NCI-H510A (cell line): ENCODE results near the gene ATXN1.
"Not testable (repeated sequence)": the region's sequence is repeated elsewhere in the genome, so short reads cannot be mapped to it uniquely, and the experiment has no call there.

Experiments
- DNase-seq: peaks from one replicate; lab custom pipeline; 2025; lab: John Stamatoyannopoulos, UW

The ATXN1 gene

DNA sequence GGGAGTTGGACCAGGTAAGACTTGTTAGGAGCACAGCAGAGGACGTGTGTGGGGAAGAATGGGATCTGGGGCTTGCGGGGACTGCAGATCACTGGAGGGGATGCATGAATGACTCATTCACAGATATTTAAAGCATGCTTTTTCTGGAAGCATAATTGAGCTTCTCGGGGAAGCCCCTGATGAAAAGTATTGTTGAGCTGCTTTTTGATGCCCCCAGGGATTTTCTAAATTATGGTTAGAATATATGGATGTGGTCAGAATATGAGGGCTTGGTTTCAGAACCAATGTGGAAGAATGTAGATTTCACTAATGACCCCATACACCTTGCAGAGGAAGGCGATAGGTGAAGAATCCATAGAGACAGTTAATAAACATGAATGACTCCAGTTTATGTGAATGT, 486.8 kb downstream of the ATXN1 start:
- DNase-seq: no peak

DNA sequence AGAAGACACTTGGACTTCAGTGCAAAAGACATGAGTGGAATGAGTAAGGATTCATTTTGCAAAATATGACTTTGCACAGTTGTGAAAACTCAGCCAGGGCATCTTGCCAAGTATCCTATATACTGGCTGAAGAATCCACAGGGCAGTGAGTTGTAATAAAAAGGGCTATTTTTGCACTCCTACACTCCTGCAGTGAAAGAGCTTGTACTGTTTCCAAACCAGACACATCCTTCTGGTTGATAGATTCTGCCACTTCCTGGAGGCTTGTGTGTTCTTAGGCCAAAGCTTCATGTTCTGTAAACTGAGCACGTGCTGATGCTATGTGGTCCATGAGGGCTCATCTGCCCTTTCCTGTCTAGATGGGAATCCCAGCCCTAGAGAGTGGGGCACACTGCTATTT, 488.0 kb downstream of the ATXN1 start:
- no peak for DNase-seq

DNA sequence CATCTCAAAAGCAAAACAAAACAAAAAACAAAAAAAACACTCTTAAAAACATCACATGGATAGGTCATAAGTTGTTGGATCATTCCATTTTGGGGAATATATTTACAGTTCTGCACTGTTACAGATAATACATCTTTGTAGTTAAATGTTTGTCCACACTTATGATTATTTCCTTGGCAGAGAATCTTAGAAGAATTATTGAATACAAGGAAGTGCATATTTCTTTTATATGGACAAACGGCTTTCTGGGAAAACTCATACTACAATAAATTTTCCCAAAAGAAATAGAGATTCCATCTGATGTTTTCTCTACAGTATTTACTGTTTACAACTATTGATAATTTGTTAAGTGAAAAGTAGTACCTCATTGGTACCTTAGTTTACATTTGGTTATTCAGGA, 489.1 kb downstream of the ATXN1 start:
- DNase-seq: no peak

DNA sequence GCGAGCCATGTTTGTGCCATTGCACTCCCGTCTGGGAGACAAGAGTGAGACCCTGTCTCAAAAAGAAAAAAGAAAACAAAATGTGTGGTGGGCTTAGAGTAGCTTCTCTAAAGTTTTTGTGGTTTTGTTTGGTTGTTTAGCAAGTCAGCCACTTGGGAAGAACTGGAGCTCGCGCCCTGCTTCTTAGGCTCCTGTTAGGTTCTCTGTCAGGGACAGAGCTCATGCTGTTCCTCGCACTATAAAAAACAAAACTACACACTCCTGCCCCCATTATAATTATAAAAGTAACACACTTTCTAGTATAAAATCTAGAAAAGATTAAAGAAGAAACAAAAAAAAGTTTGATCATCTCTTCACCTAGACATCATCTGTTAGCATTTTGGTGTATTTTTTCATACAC, 489.8 kb downstream of the ATXN1 start:
- DNase-seq: no peak

DNA sequence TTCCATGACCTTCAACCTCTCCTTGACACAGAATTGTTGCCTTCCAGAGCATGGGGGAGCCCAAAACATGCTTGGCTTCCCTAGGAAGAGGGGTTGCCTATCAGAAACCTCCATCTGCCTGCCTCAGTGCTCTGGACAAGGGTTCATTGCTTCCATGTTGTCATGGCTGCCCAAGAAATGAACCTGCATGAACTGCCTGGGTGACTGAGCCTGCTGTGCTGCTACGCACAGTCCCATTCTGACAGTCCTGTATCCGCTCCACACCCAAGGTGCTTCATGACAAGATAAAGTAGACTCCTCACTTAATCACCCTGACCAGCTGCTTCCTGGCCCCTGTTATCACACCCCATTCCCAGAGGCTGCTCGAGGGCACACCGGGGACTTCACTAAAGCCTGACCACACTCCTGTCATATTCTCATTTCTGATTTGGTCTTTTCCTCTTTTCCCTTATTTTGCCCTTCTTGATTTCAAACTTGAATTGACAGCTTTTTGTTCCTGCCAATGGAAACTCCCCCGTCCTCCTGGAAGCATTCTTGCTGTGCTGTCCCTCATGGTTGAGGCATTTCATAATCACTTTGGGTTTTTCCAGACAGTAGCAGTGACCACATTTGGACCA, 491.0 kb downstream of the ATXN1 start:
- no peak for DNase-seq

DNA sequence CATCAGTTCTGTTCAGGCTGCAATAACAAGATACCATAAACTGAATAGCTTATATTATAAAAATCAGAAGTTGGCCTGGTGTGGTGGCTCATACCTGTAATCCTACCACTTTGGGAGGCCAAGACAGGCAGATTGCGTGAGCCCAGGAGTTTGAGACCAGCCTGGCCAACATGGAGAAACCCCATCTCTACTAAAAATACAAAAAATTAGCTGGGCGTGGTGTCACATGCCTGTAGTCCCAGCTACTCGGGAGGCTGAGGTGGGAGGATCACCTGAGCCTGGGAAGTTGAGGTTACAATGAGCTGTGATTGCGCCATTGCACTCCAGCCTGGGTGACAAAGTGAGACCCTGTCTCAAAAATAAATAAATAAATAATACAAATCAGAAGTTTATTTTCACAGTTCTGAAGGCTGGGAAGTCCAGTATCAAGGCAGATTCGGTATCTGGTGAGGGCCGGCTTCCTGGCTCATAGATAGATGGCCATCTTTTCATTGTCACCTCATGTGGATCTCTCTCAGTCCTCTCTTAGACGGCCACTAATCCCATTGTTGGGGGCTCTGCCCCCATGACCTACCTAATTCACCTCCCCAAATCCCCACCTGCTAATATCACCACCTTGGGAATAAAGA, 491.7 kb downstream of the ATXN1 start:
- not testable (repeated sequence) for DNase-seq

DNA sequence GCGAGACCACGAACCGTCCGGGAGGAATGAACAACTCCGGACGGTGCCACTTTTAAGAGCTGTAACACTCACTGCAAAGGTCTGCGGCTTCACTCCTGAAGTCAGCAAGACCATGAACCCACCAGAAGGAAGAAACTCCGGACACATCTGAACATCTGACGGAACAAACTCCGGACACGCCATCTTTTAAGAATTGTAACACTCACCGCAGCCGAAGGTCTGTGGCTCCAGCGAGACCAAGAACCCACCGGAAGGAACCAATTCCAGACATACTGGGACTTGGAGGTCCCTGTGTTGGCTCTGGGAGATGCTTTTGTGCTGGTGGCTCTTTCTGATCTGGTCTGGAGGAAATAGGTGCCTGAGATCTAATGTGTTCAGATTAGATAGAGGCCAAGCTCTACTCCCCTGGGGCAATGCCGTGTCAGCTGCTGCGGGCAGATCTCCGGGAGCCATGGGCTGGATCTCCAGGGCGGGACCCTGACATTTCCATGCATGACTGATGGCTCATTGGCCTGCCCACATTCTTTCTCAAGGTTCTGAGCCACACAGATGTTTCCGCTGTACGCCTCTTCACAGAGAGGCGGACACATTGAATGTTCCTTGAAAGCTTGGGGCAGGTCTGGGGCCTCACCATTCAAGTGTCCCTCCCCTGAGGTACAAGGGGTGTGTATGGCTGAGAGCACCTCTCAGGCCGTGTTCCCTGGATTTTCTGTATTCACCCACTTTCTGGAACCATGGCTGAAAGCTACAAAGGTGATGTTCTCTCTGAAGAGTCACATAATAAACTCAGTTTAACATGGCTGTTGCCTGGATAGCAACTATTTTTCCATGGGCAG, 493.6 kb downstream of the ATXN1 start:
- DNase-seq: no peak

DNA sequence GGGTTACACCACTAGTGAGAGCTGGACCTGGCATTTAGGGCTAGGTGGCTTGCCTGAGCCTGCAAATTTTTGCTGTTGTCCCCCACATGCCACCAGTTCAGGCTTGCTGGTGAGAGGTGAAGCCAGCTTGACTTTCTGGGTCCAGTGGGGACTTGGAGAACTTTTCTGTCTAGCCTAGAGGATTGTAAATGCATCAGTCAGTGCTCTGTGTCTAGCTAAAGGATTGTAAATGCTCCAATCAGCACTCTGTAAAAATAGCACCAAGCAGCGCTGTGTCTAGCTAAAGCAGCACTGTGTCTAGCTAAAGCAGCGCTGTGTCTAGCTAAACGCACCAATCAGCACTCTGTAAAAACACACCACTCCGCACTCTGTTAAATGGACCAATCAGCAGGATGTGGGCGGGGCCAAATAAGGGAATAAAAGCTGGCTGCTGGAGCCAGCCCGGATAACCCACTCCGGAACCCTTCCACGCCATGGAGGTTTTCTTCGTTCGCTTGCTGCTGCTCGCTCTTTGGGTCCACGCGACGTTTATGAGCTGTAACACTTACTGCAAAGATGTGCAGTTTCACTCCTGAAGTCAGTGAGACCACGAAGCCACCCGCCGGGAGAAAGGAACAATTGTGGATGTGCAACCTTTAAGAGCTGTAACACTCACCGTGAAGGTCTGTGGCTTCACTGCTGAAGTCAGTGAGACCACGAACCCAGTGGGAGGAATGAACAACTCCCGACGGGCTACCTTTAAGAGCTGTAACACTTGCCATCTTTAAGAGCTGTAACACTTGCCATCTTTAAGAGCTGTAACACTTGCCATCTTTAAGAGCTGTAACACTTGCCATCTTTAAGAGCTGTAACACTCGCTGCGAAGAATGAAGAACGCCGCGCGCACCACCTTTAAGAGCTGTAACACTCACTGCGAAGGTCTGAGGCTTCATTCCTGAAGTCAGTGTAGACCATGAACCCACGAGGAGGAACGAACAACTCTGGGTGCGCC, 495.6 kb downstream of the ATXN1 start:
- no peak for DNase-seq

DNA sequence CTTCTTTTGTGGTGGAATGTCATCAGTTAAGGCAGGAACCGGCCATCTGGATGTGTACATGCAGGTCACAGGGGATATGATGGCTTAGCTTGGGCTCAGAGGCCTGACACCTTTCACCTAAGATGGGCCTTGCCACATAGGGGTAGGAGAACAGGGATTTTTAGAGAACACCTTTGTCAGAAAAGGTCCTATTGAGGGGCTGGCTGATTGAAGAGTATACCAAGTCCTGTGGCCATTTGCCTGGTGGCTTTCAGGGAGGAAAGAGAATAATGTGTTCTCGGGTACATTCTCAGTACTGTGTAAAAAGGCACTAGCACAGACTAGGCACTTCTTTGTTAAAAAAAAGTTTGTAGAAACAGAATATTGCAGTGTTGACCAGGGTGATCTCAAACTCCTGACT, 496.5 kb downstream of the ATXN1 start:
- no peak for DNase-seq

DNA sequence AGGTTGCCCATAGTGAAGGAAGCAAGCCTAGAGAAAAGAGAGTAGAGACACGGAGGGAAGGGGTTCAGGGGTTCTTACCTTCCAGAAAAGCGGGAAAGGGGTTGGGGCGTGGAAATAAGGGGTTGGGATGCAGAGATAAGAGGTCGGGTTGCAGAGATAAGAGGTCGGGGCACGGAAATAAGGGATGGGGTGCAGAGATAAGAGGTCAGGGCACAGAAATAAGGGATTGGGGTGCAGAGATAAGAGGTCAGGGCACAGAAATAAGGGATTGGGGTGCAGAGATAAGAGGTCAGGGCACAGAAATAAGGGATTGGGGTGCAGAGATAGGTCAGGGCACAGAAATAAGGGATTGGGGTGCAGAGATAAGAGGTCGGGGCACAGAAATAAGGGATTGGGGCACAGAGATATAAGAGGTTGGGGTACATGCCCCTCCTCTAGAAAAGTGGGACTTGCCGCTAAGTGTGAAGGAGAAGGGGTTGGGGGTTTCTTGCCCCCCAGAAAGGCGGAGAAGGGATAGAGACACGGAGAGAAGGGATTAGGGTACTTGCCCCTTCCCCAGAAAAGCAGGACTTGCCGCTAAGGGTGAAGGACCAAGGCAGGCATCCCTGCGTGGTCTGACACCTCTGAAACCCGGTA, 497.7 kb downstream of the ATXN1 start:
- DNase-seq: not testable (repeated sequence)

DNA sequence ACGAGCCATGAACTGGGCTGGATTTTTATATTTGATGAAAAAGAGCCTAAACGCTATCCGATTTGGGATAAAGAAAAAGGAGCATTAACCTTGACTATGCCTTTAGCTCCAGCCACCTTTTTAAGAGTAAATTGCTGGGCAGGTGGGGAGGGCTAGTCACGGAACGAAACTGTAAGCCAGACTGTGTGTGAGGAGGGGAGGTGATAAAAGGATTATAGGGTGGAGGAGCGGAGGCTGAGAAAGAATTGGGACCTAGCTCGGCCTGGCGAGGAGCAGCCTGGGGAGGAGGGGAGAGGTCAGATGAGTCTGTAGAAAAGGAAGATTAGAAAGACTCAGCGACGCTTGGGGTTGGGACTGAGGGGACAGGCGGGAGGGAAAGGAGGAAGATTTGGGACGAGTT, 498.5 kb downstream of the ATXN1 start:
- not testable (repeated sequence) for DNase-seq

DNA sequence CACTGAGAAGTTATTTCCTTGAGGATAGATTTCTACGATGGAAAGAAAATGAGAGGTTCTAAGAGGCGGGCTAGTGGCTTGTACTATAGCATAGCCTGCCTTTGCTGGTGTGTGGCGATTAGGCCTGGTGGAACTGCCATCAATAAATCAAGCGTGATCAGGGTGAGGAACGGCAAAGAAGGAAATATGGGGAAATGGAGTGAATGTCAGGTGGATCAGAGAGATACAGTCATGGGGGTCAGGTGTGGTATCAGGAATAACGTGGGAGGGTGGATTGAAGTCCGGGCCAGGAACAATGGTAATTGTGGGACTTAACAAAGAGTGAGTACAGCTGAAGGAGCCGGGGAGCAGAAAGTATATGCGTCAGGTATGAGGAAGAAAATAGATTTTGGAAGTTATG, 500.7 kb downstream of the ATXN1 start:
- not testable (repeated sequence) for DNase-seq

DNA sequence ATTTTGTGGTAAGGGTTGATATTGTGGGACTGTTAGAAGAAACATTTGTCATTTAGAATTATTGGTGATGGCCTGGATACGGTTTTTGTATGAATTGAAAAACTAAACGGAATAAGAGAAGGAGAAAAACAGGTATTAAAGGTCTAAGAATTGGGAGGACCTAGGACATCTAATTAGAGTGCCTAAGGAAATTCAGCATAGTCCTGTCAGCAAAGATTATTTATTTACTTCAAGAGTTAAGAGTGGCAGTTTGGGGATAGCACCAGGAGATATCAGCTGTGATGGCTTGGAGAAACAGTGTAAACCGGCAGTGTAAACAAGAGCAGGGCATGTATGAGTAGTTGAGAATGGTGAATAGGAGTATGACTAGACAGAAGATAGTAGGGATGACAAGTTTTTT, 501.7 kb downstream of the ATXN1 start:
- DNase-seq: not testable (repeated sequence)

DNA sequence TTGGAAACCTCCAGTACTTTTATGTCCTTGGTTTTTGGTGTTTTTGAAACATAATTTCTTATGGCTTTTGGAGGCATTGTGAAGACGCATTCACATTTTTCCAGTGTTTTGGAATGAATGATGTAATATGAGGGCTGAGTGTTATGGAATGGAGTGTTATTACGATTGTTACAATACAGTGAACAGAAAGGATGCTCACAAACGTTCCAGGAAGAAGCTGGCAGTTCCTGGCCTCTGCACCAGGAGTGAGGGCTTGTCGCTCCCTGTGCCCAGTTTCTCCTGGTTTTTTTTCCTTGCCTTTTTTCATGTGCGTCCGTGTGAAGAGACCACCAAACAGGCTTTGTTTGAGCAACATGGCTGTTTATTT, 502.6 kb downstream of the ATXN1 start:
- no peak for DNase-seq

DNA sequence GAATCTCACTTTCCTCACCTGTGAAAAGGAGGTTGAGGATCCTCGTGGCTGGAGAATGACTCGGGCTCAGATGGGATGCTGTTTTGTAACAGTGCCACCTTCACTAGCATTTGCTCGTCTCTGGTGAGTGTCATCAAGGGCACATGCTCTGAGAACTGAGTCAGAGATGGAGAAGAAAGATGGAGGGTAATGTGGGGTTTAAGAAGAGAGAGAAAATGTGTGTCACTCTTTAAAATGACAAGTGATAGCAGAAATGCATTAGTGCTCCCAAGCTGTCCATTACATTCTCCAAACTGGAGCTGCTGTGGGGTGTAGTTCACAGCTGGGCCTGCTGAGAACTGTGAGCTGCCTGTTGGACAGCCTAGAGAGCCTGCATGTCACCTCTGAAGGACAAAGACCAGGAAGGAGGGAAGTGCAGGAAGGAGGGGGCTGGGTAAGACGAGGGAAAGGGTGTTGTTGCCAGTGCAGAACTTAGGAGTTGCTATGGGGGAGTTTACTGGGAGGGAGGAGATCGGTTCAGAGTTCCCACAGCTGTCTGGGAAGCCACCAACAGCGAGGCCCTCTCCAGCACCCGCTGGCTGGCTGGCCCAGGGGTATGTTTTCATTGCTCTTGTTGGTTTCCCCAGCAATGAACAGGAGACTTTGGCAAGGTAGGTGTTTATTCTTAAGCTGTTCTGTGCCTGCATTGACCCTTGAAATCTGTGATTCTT, 503.1 kb downstream of the ATXN1 start:
- DNase-seq: no peak

DNA sequence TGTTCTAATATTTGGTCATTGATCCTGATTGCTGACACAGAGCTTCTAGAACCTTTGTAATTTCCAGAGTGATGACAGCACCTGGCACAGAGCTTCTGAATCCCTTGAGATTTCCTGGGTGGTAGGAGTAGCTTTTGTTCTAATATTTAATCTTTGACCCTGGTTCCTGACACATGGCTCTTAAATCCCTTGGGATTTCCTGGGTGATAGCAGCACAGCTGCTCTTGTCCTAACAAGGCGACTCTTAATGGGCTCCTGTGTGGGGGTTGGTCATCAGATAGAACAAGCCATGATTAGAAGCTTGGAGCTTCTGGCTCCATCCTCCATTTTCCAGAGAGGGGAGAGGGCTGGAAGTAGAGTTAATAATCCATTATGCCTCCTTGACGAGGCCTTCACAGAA, 504.5 kb downstream of the ATXN1 start:
- DNase-seq: no peak

DNA sequence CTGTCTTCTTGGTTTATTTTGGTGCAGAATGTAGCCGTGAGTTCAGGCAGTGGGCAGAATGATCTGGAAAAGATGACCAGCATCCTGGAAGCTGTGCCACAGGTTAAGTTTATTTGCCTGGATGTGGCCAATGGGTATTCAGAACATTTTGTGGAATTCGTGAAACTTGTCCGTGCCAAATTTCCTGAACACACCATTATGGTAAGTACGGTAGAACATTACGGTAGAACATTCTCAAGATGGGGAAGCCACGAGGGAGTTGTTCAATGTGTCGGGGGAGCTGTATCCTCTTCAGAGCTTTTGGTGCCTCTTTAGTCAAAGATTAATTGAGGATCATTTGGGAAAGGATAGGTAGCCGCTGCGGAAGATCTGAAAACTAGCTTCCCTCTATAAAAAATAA, 506.7 kb downstream of the ATXN1 start:
- no peak for DNase-seq

DNA sequence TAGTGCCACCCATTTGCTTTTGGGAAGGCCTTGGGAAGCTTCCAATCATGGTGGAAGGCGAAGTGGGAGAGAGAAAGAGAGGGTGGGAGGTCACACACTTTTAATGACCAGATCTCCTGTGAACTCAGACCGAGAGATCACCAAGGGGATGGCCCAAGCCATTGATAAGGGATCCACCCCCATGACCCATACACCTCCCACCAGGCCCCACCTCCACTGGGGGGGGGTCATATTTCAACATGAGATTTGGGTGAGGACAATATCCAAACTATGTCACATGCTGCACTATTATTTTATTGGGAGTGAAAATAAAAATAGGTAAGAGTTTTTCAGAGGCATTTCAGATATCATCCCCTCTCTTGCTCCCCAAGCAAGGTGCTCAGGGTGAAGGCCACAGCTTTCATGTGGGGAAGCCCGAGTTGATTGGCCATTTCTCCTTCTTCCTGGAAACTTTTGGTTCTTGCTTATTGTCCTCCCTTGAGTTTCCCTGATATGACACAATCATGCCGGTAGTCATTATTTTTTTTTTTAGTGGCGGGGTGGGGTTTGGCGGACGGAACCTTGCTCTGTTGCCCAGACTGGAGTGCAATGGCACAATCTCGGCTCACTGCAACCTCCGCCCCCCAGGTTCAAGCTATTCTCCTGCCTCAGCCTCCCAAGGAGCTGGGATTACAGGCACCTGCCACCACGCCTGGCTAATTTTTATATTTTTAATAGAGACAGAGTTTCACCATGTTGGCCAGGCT, 507.7 kb downstream of the ATXN1 start:
- DNase-seq: no peak

DNA sequence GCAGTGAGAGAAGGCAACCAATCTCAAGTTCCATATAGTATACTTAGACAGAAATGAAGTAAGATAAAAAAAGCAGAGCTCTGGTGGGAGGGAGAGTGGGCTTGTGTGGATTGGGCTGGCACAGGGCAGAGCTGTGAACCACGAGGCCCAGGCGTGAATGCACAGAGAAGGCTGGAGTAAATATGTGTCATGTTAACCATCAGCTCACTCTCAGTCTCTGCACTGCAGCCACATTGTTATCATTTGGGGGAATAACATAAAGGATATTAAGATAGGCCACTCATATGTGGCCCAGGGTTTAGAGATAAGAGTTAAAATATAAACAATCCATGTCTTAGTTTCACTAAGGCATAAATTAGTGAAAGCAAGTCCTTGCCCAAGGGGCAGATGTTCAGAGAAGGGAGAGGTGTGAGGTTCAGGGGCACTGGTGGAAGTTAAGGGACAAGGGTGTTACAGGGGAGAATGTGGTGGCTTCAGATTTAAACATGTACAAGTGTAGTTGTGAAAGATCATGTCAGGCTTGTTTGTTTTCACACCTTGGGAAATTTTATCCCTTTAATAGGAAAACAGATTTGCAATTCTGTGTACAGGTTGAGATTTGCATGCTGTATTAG, 508.5 kb downstream of the ATXN1 start:
- no peak for DNase-seq

DNA sequence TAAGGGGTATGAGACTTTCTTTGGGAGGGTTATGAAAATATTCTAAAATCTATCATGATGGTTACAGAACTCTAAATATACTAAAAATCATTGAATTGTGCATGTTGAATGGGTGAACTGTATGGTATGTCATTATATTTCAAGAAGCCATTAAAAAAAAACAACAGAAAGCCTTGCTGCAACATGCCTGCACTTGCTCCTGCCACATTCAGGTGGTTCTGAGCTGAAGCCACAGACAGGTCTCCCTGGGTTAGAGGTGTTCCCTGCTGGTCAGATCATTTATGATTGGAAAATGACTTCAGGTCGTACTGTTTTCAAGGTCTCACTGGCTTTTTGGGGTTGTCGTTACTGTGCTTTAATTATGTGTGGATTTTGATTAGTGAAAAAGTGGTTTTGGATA, 509.6 kb downstream of the ATXN1 start:
- DNase-seq: no peak
